Stimulated activated CD4-positive, alpha-beta T cell treated with anti-CD3 and anti-CD28 coated beads, TNF-alpha, amount 100 ng/mL, for 48 hours (primary cell): ENCODE data around the gene RSU1.

Experiments
- DNase-seq, 3 donors: peaks; one replicate each; pipeline ENCODE4 v3.0.0-alpha.2; 2020; ENCODE audit warnings: low read depth in 3 of 3

RSU1 gene

DNA sequence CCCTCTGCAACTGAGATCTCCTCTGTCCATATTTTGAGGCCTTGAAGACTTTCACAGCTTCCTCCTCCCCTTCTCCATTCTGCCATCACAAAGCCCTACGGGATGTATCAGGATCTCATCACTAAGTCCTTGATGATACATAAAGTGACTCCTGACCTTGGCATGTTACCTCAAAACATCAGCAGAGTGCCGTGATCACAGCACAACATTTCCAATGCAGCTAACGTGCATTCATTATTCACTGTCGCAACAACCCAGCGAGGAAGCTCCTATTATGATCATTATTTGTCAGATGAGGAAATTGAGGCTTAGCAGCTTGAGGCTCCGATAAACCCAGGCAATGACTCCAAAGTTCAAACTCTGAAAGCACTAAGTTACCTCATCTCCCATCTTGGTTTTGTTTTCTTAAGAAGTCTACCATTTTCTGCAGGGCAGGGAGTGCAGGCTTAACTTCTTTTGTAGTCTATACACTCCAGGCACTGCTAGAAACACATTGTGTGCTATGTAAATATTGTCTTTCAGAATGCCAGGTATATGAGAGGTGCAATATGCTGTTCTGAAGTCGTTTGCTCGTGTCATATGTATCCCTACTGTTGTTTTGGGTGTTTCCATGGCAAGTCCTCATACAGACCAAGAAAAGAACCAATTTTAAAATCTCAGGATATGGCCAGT lies 215.0 kb downstream of the RSU1 start:
- DNase-seq = no peak

DNA sequence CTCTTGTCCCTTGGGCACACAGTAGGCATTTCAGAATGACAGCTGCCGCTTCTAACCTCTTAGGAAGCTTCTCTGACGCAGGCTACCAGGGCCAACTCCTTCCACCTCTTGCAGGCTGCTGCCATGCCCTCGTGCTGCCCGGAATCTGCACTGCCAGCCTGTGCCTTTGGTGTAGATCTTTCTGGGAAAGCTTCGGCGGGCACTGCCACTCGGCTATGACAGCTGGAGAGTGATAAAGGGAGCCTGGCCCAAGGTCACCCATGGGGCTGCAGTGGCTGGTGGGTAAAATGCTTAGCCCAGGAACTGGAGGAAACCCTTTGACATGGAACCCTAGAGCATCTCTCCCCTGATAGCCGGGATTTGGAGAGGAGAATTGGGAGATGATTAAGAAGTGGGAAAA lies 217.6 kb downstream of the RSU1 start:
- no peak for DNase-seq

GRCh38 chr10:16597656-16598055 lies 219.6 kb downstream of the RSU1 start:
- DNase-seq = no peak

- DNase-seq = no peak
Measured at GRCh38 chr10:16592378-16592777, 224.8 kb downstream of the RSU1 start.

DNA sequence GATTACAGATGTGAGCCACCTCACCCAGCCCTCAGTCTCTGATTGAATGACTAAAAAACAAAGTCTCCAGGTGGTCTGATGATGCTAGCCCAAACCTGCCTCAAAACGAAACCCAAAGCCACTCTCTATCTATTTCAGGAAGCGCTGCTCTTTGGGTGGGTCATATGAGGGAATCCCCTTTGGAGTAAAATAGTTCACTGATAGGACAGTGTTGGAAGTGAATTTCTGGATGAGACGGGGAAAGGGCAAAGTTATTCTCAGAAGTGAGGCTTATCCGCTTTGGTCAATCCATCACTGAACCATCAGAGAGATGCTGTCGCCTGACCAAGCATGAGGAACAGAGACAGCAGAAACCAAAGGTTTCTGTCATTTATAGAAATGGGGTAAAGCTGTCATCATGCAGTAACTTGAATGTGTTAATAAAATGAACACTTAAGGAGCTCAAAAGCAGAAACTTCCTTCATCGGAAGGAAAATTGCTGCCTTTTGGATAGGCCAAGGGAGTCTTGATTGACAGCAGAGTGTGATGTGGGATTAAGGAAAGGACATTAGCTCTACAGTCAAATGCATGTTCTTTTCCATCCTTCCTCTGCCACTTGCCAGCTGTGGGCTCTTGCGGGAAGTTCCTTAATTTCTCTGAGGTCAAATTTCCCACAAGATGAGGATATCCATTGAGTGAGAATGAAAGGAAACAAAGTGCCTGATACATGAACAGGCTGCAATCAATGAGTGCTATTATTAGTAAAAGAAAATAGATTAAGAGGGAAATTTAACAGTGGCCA lies 230.7 kb downstream of the RSU1 start:
- DNase-seq = no peak

GRCh38 chr10:16585103-16585502 lies 232.1 kb downstream of the RSU1 start:
- DNase-seq = no peak

DNA sequence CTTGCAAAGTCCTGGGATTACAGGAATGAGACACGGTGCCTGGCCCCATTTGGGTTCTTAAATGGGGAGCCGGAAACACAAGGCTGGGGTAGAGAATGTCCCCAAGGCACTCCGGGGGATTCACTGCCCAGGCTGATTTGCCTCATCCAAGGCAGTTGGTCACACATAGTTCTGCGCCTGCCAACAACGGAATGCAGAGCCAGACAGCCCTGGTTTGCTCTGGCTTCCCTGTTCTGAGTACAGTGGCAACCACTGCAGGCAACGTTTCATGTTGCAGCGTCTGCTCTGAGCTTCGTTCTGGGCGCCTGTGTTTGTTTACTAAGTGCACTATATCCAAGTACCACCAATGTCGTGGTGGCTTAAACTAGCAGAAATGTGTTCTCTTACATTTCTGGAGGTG lies 233.8 kb downstream of the RSU1 start:
- no peak for DNase-seq

GRCh38 chr10:16581202-16581601 lies 236.0 kb downstream of the RSU1 start:
- no peak for DNase-seq

GRCh38 chr10:16570731-16571130 lies 246.5 kb downstream of the RSU1 start:
- no peak for DNase-seq

- no peak for DNase-seq
Measured at GRCh38 chr10:16566202-16566805, 250.9 kb downstream of the RSU1 start.

GRCh38 chr10:16565604-16566003 lies 251.6 kb downstream of the RSU1 start:
- DNase-seq = no peak

DNA sequence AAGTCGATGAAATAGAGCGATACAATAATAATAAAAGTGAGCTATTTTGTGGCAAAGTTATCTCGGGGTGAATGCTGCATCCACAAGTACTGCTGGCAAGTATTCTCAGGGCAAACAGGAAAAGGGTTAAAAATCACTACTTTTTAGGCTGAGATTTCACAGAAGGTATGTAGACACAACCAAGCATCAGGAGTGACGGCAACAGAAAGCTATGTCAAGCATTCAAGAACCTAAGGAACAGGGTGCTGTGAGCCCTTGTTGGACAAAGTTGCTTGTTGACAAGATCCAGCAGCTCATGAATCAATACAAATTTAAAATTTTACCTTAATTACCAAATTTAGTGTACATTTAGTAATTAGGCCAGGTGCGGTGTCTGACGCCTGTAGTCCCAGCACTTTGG lies 254.3 kb downstream of the RSU1 start:
- no peak for DNase-seq

DNA sequence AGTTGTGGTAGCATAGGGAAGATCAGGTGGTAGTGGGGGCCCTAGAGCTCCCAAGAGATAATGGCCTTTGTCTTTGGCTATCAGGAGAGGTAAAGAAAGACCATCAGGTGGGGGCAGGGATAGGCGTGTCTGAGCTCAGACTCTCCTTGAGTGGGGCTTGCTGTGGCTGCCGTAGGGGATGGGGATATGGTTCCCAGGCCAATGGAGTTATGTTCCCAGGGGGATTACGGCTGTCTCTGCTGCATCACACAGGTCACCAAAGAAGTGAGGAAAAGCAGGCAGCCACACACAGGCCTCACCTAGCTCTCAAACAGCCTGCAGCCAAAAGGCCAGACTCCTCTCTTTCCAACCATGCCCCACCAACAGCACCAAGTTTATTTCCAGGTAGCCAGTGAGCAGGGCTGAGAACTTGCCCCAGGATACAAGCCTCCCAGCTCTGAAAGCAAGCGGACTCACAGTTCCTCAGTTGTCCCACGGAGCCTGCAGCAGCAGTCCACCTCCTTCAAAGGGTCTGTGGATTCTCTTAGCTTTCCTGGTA lies 257.9 kb downstream of the RSU1 start:
- no peak for DNase-seq

DNA sequence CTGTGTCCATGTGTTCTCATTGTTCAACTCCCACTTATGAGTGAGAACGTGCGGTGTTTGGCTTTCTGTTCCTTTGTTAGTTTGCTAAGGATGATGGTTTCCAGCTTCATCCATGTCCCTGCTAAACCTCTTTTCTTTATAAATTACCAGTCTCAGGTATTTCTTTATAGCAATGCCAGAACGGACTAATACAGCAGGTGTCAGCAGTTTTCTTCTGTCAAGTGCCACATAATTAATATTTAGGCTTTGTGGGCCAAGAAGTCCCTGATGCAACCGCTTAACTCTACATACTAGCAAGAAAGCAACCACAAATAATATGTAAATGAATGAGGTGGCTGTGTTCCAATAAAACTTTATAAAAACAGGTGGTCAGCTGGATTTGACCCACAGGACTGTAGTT lies 269.3 kb downstream of the RSU1 start:
- no peak for DNase-seq

DNA sequence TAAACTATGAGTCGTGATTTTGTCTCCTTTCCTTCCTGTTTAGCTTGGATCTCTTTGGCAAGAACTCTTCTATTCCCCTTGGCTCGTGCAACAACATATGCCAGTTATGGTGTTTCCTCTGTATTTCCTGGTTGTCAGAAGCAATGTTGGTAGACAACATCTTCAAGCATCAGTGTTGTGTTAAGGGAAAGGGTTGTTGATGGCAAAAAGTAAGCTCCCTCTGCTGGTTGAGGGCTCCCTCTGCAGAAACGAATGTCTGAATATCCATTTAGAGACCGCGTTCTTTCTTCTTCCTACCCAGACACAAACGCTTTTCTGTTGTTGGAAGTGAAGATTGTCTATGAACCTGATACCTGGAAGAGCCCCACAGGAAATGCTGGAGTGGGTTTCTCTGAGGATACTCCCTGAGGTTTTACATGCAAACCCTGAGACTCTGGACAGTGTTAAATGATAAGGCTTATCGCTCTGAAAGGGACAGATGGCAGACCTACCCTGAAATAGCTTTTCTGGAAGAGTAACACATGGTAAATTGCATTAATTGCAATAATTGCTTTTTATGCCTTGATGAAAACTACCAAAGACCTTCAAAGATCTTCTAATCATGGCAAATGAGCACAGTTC lies 272.0 kb downstream of the RSU1 start:
- DNase-seq = no peak

GRCh38 chr10:16544591-16544990 lies 272.6 kb downstream of the RSU1 start:
- DNase-seq = no peak

- DNase-seq = no peak
Measured at GRCh38 chr10:16544099-16544498, 273.1 kb downstream of the RSU1 start.
